Mononuclear cell (primary cell): Measurements from ENCODE around the gene UBE2E2. TPM values are rescaled to one million over a fixed set of nuclear protein-coding genes. Genes with fewer than 3 reads are reported as not detected.

ENCODE experiments used
- H3K27me3 ChIP-seq: 2 replicates; pipeline ENCODE4 v1.6.0; 2011; ENCODE audit warnings: low read length, control low read depth; ENCODE audit not compliant: insufficient read depth
- H3K4me1 ChIP-seq: 2 replicates; pipeline ENCODE4 v1.5.1; 2011; ENCODE audit warnings: mild to moderate bottlenecking, low read length, control low read depth; ENCODE audit not compliant: insufficient read depth
- H3K4me3 ChIP-seq: 2 replicates; pipeline ENCODE4 v1.5.1; 2011; ENCODE audit warnings: mild to moderate bottlenecking, low read length, moderate library complexity
- H3K9me3 ChIP-seq: 2 replicates; pipeline ENCODE4 v1.5.1; 2011; ENCODE audit warnings: low read depth, mild to moderate bottlenecking, control low read depth, low read length
- total RNA-seq: library from RNA; depleted of rRNA; stranded (reverse); fragments of >200 nt; gene quantifications from one replicate; pipeline ENCODE4 v1.2.3, GENCODE V29; 2012

The UBE2E2 gene
- total RNA-seq, 1 donor: 53.9 TPM

- Histone ChIP-seq H3K4me1 (no peaks in the 10 kb centered on the region), H3K9me3 (no peaks in the 10 kb centered on the region), H3K4me3 (no peak overlapping the region), H3K27me3 (no peaks in the 10 kb centered on the region)
Observed at GRCh38 chr3:23550402-23550801, 347.3 kb downstream of the UBE2E2 start.

- no peaks in the 10 kb centered on the region for H3K27me3 ChIP-seq
Observed at GRCh38 chr3:23552506-23552905, 349.4 kb downstream of the UBE2E2 start.

GRCh38 chr3:23553353-23553752 lies 350.2 kb downstream of the UBE2E2 start:
- no peaks in the 10 kb centered on the region for H3K4me1 ChIP-seq
- H3K27me3 ChIP-seq: no peaks in the 10 kb centered on the region
- H3K4me3 ChIP-seq: no peak overlapping the region
- no peaks in the 10 kb centered on the region for H3K9me3 ChIP-seq

More at GRCh38 chr3:23552506-23552905, 349.4 kb downstream of the UBE2E2 start:
- H3K9me3 ChIP-seq: no peaks in the 10 kb centered on the region
- no peak overlapping the region for H3K4me3 ChIP-seq
- no peaks in the 10 kb centered on the region for H3K4me1 ChIP-seq

GRCh38 chr3:23565041-23565775 lies 362.1 kb downstream of the UBE2E2 start:
- no peaks in the 10 kb centered on the region for H3K9me3 ChIP-seq
- no peaks in the 10 kb centered on the region for H3K4me1 ChIP-seq
- no peak overlapping the region for H3K4me3 ChIP-seq
- no peaks in the 10 kb centered on the region for H3K27me3 ChIP-seq

- Histone ChIP-seq H3K4me3 (no peak overlapping the region), H3K27me3 (no peaks in the 10 kb centered on the region), H3K9me3 (no peaks in the 10 kb centered on the region), H3K4me1 (no peaks in the 10 kb centered on the region)
Observed at GRCh38 chr3:23566499-23566898, 363.4 kb downstream of the UBE2E2 start.

- Histone ChIP-seq H3K4me1 (no peaks in the 10 kb centered on the region), H3K9me3 (no peaks in the 10 kb centered on the region), H3K27me3 (no peaks in the 10 kb centered on the region), H3K4me3 (no peak overlapping the region)
Observed at GRCh38 chr3:23567917-23568316, 364.8 kb downstream of the UBE2E2 start.

GRCh38 chr3:23573827-23574226 lies 370.7 kb downstream of the UBE2E2 start:
- H3K27me3 ChIP-seq: no peaks in the 10 kb centered on the region
- H3K4me1 ChIP-seq: no peaks in the 10 kb centered on the region
- no peaks in the 10 kb centered on the region for H3K9me3 ChIP-seq
- H3K4me3 ChIP-seq: no peak overlapping the region

GRCh38 chr3:23574822-23575315 lies 371.7 kb downstream of the UBE2E2 start:
- no peaks in the 10 kb centered on the region for H3K9me3 ChIP-seq
- H3K4me3 ChIP-seq: no peak overlapping the region
- H3K27me3 ChIP-seq: no peaks in the 10 kb centered on the region
- H3K4me1 ChIP-seq: no peaks in the 10 kb centered on the region

GRCh38 chr3:23575697-23576096 lies 372.6 kb downstream of the UBE2E2 start:
- no peaks in the 10 kb centered on the region for H3K4me1 ChIP-seq
- no peaks in the 10 kb centered on the region for H3K27me3 ChIP-seq
- no peak overlapping the region for H3K4me3 ChIP-seq
- H3K9me3 ChIP-seq: no peaks in the 10 kb centered on the region

GRCh38 chr3:23576379-23576959 lies 373.3 kb downstream of the UBE2E2 start:
- Histone ChIP-seq H3K4me3 (no peak overlapping the region), H3K9me3 (no peaks in the 10 kb centered on the region), H3K4me1 (no peaks in the 10 kb centered on the region), H3K27me3 (no peaks in the 10 kb centered on the region)

GRCh38 chr3:23580096-23580713 lies 377.1 kb downstream of the UBE2E2 start:
- Histone ChIP-seq H3K4me3 (no peak overlapping the region), H3K9me3 (no peaks in the 10 kb centered on the region), H3K27me3 (no peaks in the 10 kb centered on the region)

GRCh38 chr3:23583980-23584740 lies 381.0 kb downstream of the UBE2E2 start:
- Histone ChIP-seq H3K27me3 (no peaks in the 10 kb centered on the region), H3K4me1 (no peaks in the 10 kb centered on the region), H3K9me3 (no peaks in the 10 kb centered on the region), H3K4me3 (no peak overlapping the region)

More at GRCh38 chr3:23580096-23580713, 377.1 kb downstream of the UBE2E2 start:
- H3K4me1 ChIP-seq: no peaks in the 10 kb centered on the region

- no peaks in the 10 kb centered on the region for H3K4me1 ChIP-seq
- H3K9me3 ChIP-seq: no peaks in the 10 kb centered on the region
- no peak overlapping the region for H3K4me3 ChIP-seq
- no peaks in the 10 kb centered on the region for H3K27me3 ChIP-seq
Observed at GRCh38 chr3:23587513-23587912, 384.4 kb downstream of the UBE2E2 start.

GRCh38 chr3:23588547-23588946 lies 385.4 kb downstream of the UBE2E2 start:
- no peaks in the 10 kb centered on the region for H3K9me3 ChIP-seq
- no peaks in the 10 kb centered on the region for H3K27me3 ChIP-seq
- H3K4me3 ChIP-seq: no peak overlapping the region
- no peaks in the 10 kb centered on the region for H3K4me1 ChIP-seq

- Histone ChIP-seq H3K4me3 (no peak overlapping the region), H3K27me3 (no peaks in the 10 kb centered on the region), H3K9me3 (no peaks in the 10 kb centered on the region), H3K4me1 (no peaks in the 10 kb centered on the region)
Observed at GRCh38 chr3:23589602-23590001, 386.5 kb downstream of the UBE2E2 start.
